SU-DHL-6 (cell line): ENCODE results near the gene PTPRK.

ENCODE experiments used
- H2AFZ ChIP-seq: fragments of 200-600 bp; sonication (generic); 2 replicates; pipeline ENCODE4 v1.6.1; 2014; ENCODE audit warnings: low read depth, mild to moderate bottlenecking, moderate library complexity, mixed read lengths, antibody characterized with exemption, low read length; ENCODE audit not compliant: severe bottlenecking
- H3F3A ChIP-seq: fragments of 200-600 bp; shearing (Covaris generic); 2 replicates; pipeline ENCODE4 v1.6.0; 2016; ENCODE audit warnings: antibody characterized with exemption, mild to moderate bottlenecking; ENCODE audit not compliant: insufficient read depth
- H3K27ac ChIP-seq: fragments of 200-600 bp; sonication (generic); 2 replicates; pipeline ENCODE4 v1.5.1; 2016; ENCODE audit warnings: low read depth, mild to moderate bottlenecking, low read length, moderate library complexity, mixed read lengths
- H3K27me3 ChIP-seq: fragments of 200-600 bp; sonication (generic), shearing (Covaris generic); 2 replicates; pipeline ENCODE4 v1.6.0; 2014; ENCODE audit warnings: mild to moderate bottlenecking, low read length
- H3K36me3 ChIP-seq: fragments of 200-600 bp; sonication (generic); 2 replicates; pipeline ENCODE4 v1.6.1; 2014; ENCODE audit warnings: mild to moderate bottlenecking, low read length, mixed read lengths
- H3K4me2 ChIP-seq: fragments of 300-600, 200-600 bp; shearing (Covaris generic), sonication (generic); 2 replicates; pipeline ENCODE4 v1.6.0; 2014; ENCODE audit warnings: low read length, low read depth, mild to moderate bottlenecking; ENCODE audit not compliant: poor library complexity, severe bottlenecking
- H3K4me3 ChIP-seq: fragments of 200-600 bp; sonication (generic); 2 replicates; pipeline ENCODE4 v1.5.1; 2014; ENCODE audit warnings: antibody characterized with exemption, low read length, mild to moderate bottlenecking, mixed read lengths; ENCODE audit not compliant: insufficient read depth, poor library complexity, severe bottlenecking
- H3K79me2 ChIP-seq: fragments of 200-600 bp; sonication (generic); 2 replicates; pipeline ENCODE4 v1.6.1; 2014; ENCODE audit warnings: mild to moderate bottlenecking, low read length, moderate library complexity; ENCODE audit not compliant: insufficient read depth
- H3K9ac ChIP-seq: fragments of 200-600 bp; sonication (generic); 2 replicates; pipeline ENCODE4 v1.7.0; 2014; ENCODE audit warnings: mild to moderate bottlenecking, low read length
- H3K9me2 ChIP-seq: fragments of 200-600 bp; sonication (generic); replicated peaks from 2 replicates; pipeline ENCODE4 v1.6.1; 2014; ENCODE audit warnings: low read length; ENCODE audit not compliant: insufficient read depth
- H3K9me3 ChIP-seq: fragments of 200-600 bp; sonication (generic); 2 replicates; pipeline ENCODE4 v1.6.1; 2014; ENCODE audit warnings: low read length, mixed read lengths; ENCODE audit not compliant: insufficient read depth
- H4K20me1 ChIP-seq: fragments of 200-600 bp; sonication (generic); 2 replicates; pipeline ENCODE4 v1.6.1; 2014; ENCODE audit warnings: low read depth, mild to moderate bottlenecking, antibody characterized with exemption, low read length, moderate library complexity, mixed read lengths
- CTCF ChIP-seq: fragments of 200-600 bp; sonication (generic); IDR thresholded peaks from one replicate; pipeline ENCODE4 v1.5.1; 2017; ENCODE audit warnings: antibody characterized with exemption, mild to moderate bottlenecking, low read length, moderate library complexity; ENCODE audit not compliant: insufficient read depth, poor library complexity, severe bottlenecking
- EZH2phosphoT487 ChIP-seq: fragments of 200-600 bp; sonication (generic), shearing (Covaris generic); conservative IDR thresholded peaks from 2 replicates; pipeline ENCODE4 v1.6.1; 2018; ENCODE audit warnings: mild to moderate bottlenecking, antibody characterized with exemption, low read length, moderate library complexity, mixed read lengths

The PTPRK gene

GRCh38 chr6:128063850-128064539, 456.4 kb downstream of the PTPRK start:
- H3K36me3 ChIP-seq = no peaks in the 10 kb centered on the region

DNA sequence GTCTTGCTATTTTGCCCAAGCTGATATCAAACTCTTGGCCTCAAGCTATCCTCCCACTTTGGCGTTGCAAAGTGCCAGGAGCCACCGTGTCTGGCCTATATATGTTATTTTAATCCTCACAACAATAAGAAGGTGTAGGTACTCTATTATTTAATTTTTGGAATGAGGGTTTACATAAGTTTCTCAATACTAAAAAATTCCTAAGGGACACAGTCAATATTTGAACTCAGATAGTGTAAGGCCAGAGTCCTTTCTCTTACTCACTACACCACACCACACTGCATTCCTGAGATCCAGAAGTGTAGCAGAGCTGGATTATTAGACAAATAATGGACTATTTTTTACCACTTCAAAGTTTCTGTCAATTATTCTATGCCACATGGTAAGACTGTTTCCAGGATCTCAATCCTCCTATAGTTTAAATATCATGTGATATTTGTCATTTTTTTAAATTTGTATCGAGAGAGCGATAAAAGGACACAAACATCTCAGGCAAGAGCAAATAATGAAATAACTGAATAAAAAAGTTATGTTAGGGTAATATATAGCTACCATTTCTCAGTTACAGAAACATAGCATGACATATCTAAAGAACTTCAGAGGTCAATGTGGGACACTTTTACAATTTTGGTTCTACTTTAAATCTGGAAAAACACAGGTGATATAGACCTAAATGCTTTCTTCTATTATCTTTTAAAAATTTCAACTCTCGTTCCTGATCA, 457.4 kb downstream of the PTPRK start:
- Histone ChIP-seq H3K9me3 (no peaks in the 10 kb centered on the region), H3F3A (no peaks in the 10 kb centered on the region), H3K36me3 (no peaks in the 10 kb centered on the region), H3K27me3 (no peaks in the 10 kb centered on the region), H2AFZ (no peak overlapping the region), H3K4me3 (no peak overlapping the region), H3K9ac (no peak overlapping the region), H4K20me1 (no peaks in the 10 kb centered on the region), H3K27ac (no peak overlapping the region), H3K4me2 (no peak overlapping the region), H3K9me2 (no peaks in the 10 kb centered on the region), H3K79me2 (no peaks in the 10 kb centered on the region)
- TF ChIP-seq EZH2phosphoT487 (no peak), CTCF (no peak)

More at GRCh38 chr6:128063850-128064539, 456.4 kb downstream of the PTPRK start:
- Histone ChIP-seq H3K9me2 (no peaks in the 10 kb centered on the region), H3F3A (no peaks in the 10 kb centered on the region), H4K20me1 (no peaks in the 10 kb centered on the region), H3K4me2 (no peak overlapping the region), H3K4me3 (no peak overlapping the region), H2AFZ (no peak overlapping the region), H3K9ac (no peak overlapping the region), H3K27me3 (no peaks in the 10 kb centered on the region), H3K27ac (no peak overlapping the region), H3K79me2 (no peaks in the 10 kb centered on the region), H3K9me3 (no peaks in the 10 kb centered on the region)
- TF ChIP-seq CTCF (no peak), EZH2phosphoT487 (no peak)

GRCh38 chr6:128057946-128058345, 462.5 kb downstream of the PTPRK start:
- H3K4me2 ChIP-seq = no peak overlapping the region
- H3K9me2 ChIP-seq = no peaks in the 10 kb centered on the region
- no peak overlapping the region for H3K9ac ChIP-seq
- H3K36me3 ChIP-seq = no peaks in the 10 kb centered on the region
- no peaks in the 10 kb centered on the region for H4K20me1 ChIP-seq
- no peaks in the 10 kb centered on the region for H3K27me3 ChIP-seq
- H3K4me3 ChIP-seq = no peak overlapping the region
- no peak overlapping the region for H2AFZ ChIP-seq
- H3K27ac ChIP-seq = no peak overlapping the region
- no peaks in the 10 kb centered on the region for H3F3A ChIP-seq
- no peaks in the 10 kb centered on the region for H3K79me2 ChIP-seq
- TF ChIP-seq EZH2phosphoT487 = no peak
- TF ChIP-seq CTCF = no peak
- H3K9me3 ChIP-seq = no peaks in the 10 kb centered on the region
